Measurements from ENCODE around the gene CNOT4. TPM values are rescaled to one million over a fixed set of nuclear protein-coding genes. Genes with fewer than 3 reads are reported as not detected.

The CNOT4 gene
- total and polyA plus RNA-seq, 2 of the 13 experiments (the other 11 are each of a cell fraction or from before 2014, with no cell fraction given), result 7.4 to 8.4 TPM

GRCh38 chr7:135509839-135510591, at the start of gene CNOT4 (continued):
- TF ChIP-seq ZNF687 (CRISPR knock-in tag; IDR thresholded peaks at IDR 0.05) (peak; percentile 73), RXRA (CRISPR knock-in tag; IDR thresholded peaks at IDR 0.05) (peak; percentile 46; the same call in 1 of the 2 replicates), ZNF20 (CRISPR knock-in tag; IDR thresholded peaks at IDR 0.05) (no peak), HNF4G (IDR thresholded peaks at IDR 0.05; ENCODE audit: borderline replicate concordance, low read depth, low read length) (no peak), HNF4G (CRISPR knock-in tag; IDR thresholded peaks at IDR 0.05; ENCODE audit: borderline replicate concordance, low read depth) (0 out of 2 replicates have a peak, but pooled peaks have one; percentile 32), ZNF350 (CRISPR knock-in tag; IDR thresholded peaks at IDR 0.05; ENCODE audit: borderline replicate concordance, low read depth) (peak; percentile 54; the same call in 1 of the 2 replicates), BATF2 (CRISPR knock-in tag; IDR thresholded peaks at IDR 0.05) (peak; percentile 34; the same call in 1 of the 2 replicates), ZFP91 (CRISPR knock-in tag; IDR thresholded peaks at IDR 0.05; ENCODE audit: borderline replicate concordance) (peak; percentile 62; the same call in 1 of the 2 replicates), MEIS2 (CRISPR knock-in tag; IDR thresholded peaks at IDR 0.05) (no peak; the same call in 1 of the 2 replicates), DDIT3 (CRISPR knock-in tag; IDR thresholded peaks at IDR 0.05) (no peak), MATR3 (CRISPR knock-in tag; IDR thresholded peaks at IDR 0.05) (no peak), MLLT10 (CRISPR knock-in tag; IDR thresholded peaks at IDR 0.05) (no peak), KDM5B (CRISPR knock-in tag; IDR thresholded peaks at IDR 0.05; ENCODE audit: borderline replicate concordance) (peak; percentile 74; the same call in 1 of the 2 replicates), ZNF772 (CRISPR knock-in tag; IDR thresholded peaks at IDR 0.05) (peak; percentile 26; the same call in 1 of the 2 replicates), ZFP62 (CRISPR knock-in tag; IDR thresholded peaks at IDR 0.05) (no peak), PHF8 (CRISPR knock-in tag; IDR thresholded peaks at IDR 0.05) (peak; percentile 98), ZNF792 (CRISPR knock-in tag; IDR thresholded peaks at IDR 0.05) (0 out of 2 replicates have a peak, but pooled peaks have one; percentile 34), ZNF547 (CRISPR knock-in tag; IDR thresholded peaks at IDR 0.05) (0 out of 2 replicates have a peak, but pooled peaks have one; percentile 13), MTERF4 (CRISPR knock-in tag; IDR thresholded peaks at IDR 0.05) (no peak), RFXAP (CRISPR knock-in tag; IDR thresholded peaks at IDR 0.05; ENCODE audit: borderline replicate concordance) (no peak)

Data from HepG2 (cell line).